ENCODE results near the gene DSCAM.

Gene DSCAM

DNA sequence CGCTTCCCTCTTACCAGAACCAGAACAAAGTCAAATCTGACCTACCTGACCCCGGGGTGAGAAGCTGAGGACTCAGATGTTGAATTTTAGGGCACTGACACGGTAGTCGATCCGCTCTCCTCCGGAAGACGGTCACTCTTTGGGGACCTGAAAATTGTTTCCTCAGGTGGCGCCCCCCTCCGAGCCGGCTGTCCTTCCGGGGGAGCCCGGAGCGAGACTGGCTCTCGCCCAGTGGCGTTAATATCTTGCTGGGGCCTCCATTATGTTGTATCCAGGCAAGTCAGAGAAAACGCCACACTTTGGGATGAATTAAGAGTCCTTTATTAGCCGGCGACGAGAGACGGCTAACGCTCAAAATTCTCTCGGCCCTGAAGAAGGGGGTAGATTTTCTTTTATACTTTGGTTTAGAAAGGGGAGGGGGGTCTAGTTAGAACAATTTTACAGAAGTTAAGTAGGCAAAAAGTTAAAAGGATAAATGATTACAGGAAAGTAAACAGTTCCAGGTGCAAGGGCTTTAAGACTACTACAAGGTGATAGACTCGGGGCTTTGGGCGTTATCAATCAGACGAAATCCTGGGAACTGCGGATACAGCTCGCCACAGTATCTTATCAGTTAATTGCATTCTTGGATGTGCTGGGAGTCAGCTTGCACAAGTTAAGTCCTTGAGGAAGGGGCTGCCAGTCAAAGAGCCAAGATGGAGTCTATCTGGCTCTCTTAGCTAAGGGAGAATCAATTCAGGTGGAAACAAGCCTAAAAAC, 269.5 kb downstream of the DSCAM start:
- no peak for DNase-seq (ENCODE audit: low read depth in 2 of 2)
- TF ChIP-seq, protein P1, sequence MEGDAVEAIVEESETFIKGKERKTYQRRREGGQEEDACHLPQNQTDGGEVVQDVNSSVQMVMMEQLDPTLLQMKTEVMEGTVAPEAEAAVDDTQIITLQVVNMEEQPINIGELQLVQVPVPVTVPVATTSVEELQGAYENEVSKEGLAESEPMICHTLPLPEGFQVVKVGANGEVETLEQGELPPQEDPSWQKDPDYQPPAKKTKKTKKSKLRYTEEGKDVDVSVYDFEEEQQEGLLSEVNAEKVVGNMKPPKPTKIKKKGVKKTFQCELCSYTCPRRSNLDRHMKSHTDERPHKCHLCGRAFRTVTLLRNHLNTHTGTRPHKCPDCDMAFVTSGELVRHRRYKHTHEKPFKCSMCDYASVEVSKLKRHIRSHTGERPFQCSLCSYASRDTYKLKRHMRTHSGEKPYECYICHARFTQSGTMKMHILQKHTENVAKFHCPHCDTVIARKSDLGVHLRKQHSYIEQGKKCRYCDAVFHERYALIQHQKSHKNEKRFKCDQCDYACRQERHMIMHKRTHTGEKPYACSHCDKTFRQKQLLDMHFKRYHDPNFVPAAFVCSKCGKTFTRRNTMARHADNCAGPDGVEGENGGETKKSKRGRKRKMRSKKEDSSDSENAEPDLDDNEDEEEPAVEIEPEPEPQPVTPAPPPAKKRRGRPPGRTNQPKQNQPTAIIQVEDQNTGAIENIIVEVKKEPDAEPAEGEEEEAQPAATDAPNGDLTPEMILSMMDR (IDR thresholded peaks at IDR 0.05; ENCODE audit: low read depth, low read length) = no peak

DNA sequence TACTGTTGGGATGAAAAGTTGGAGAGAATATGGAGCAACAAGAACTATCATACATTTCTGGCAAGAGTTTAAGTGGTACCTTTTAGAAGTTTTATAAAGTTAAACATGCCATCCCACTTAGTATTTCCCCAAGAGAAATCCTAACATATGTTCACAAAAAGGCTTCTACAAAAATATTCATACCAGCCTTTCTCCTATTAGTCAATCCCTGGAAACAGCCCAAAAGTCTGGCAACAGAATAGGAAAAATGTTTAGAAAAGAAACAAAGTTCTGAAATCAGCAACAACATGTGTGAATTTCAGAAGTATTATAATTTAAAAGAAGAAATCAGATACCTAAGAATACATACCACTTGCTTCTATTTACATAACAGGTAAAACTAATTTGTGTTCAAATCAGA, 271.0 kb downstream of the DSCAM start:
- no peak for DNase-seq (ENCODE audit: low read depth in 2 of 2)
- H3K4me3 ChIP-seq (replicated peaks in 1 of 2; ENCODE audit: low read depth in 2 of 2, low read length in 2 of 2) = no peak overlapping the region
- TF ChIP-seq, protein P1 (IDR thresholded peaks at IDR 0.05; ENCODE audit: low read depth, low read length) = no peak

More for the DNA sequence above, 269.5 kb downstream of the DSCAM start:
- H3K4me3 ChIP-seq (replicated peaks in 1 of 2; ENCODE audit: low read depth in 2 of 2, low read length in 2 of 2) = no peak overlapping the region

DNA sequence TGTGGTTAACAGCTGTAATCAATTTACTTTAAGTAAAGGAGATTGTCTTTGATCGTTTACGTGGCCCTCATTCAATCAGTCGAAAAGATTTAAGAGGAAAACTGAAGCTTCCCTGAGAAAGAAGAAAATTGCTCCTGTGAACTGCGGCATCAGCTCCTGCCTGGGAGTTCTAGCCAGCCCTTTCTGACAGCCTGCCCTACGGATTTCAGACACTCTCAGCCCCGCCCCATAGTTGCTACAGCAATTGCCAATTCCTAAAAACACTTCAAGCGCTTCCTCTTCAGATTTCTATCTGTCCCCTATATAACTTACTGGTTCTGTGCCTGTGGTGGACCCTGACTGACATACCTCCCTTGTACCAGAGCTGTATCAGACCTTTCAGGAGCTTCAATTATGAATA, 277.6 kb downstream of the DSCAM start:
- no peak for DNase-seq (ENCODE audit: low read depth in 2 of 2)
- H3K4me3 ChIP-seq (replicated peaks in 1 of 2; ENCODE audit: low read depth in 2 of 2, low read length in 2 of 2) = no peak overlapping the region
- TF ChIP-seq, protein P1 (IDR thresholded peaks at IDR 0.05; ENCODE audit: low read depth, low read length) = no peak

DNA sequence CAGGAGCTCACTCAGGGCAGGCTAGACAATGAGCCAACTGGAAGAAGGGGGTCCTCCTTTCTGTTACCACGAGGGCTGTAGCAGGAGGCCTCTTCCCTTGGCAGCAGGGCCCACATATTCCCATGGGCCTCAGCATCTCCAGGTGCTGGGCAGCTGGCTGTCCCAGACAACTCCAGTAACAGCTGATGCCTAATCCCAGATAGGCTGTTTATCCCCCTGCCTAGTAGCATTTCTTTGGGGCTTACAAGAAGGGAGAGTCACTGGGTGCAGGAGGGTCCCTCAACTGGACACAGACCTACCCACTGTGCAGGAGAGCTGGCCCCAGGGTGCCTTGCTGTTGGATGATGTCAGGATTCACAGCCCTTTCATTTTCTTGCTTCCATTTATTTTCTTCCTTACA, 278.2 kb downstream of the DSCAM start:
- no peak for DNase-seq (ENCODE audit: low read depth in 2 of 2)
- TF ChIP-seq, protein P1 (IDR thresholded peaks at IDR 0.05; ENCODE audit: low read depth, low read length) = no peak
- H3K4me3 ChIP-seq (replicated peaks in 1 of 2; ENCODE audit: low read depth in 2 of 2, low read length in 2 of 2) = no peak overlapping the region

DNA sequence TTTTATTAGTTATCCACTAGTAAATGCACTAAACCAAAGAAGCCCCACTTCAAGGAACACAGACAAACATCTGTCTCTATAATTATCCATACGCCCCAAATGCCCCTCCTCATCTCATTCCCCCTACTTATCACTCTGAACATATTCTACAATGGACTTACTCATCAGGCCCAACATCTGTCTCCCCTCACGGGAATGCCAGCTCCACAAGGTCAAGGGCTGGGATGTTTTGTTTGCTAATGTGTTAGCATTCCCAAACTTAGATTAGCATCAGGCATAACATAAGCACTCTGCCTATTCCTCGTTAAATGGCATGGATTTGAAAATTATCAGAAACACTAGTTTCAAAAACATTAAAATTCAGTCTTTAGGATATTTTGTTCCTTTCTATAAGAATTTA, 279.5 kb downstream of the DSCAM start:
- H3K4me3 ChIP-seq (replicated peaks in 1 of 2; ENCODE audit: low read depth in 2 of 2, low read length in 2 of 2) = no peak overlapping the region
- TF ChIP-seq, protein P1 (IDR thresholded peaks at IDR 0.05; ENCODE audit: low read depth, low read length) = no peak
- no peak for DNase-seq (ENCODE audit: low read depth in 2 of 2)

DNA sequence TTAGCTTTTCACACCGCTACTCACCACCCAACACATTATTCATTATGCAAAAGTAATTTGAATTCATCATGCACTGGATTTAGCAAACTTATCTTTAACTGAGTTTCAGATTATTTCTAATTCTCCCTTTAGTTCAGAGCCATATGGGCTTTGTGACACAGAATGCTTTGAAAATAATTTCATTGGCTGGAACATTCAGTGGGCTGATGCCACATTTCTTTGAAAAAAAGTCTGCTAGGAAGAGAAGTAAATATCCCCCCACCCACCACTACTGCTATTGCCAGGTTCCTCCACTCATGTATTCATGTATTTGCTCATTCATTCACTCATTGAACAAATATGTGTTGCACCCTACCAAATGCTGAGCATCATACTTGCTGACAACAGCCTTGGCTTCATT, 280.5 kb downstream of the DSCAM start:
- no peak overlapping the region for H3K4me3 ChIP-seq (replicated peaks in 1 of 2; ENCODE audit: low read depth in 2 of 2, low read length in 2 of 2)
- no peak for DNase-seq (ENCODE audit: low read depth in 2 of 2)
- TF ChIP-seq, protein P1 (IDR thresholded peaks at IDR 0.05; ENCODE audit: low read depth, low read length) = no peak

DNA sequence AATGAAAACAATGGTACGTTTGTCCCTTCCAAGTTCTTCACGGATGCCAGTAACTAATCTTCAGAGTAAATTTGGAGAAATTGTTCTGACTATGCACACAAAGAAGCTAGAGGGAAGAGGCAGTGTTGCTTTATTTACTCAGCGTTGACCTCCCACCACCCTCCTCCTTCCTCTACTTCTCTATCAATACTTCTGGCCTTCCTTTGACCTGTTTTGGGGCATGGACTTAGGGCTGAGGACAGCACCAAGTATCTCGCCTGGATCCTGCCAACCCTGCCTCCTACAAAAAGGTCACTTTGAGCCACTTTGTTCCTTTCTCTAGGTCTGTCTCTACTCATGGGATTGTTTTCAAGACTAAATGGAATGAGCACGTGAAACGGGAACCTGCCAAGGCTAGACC, 282.6 kb downstream of the DSCAM start:
- H3K4me3 ChIP-seq (replicated peaks in 1 of 2; ENCODE audit: low read depth in 2 of 2, low read length in 2 of 2) = no peak overlapping the region
- TF ChIP-seq, protein P1 (IDR thresholded peaks at IDR 0.05; ENCODE audit: low read depth, low read length) = no peak
- DNase-seq (ENCODE audit: low read depth in 2 of 2) = no peak
